SK-N-SH (cell line): ENCODE measurements around the gene KIT. TPM values are rescaled to one million over a fixed set of nuclear protein-coding genes. Genes with fewer than 3 reads are reported as not detected.

Experiments
- CTCF ChIA-PET: fragments of 300-600, 350-600 bp; formaldehyde crosslinking; extraction: SDS; loops from one replicate; lab custom pipeline; 2021; lab: Yijun Ruan, JAX
- POLR2A ChIA-PET: fragments of 350-600 bp; sonication (Branson Sonifier 250); formaldehyde crosslinking; extraction: SDS; loops from one replicate; lab custom pipeline; 2020; ENCODE audit warnings: antibody characterized with exemption, inconsistent platforms; lab: Yijun Ruan, JAX
- DNase-seq: peaks from one replicate; pipeline ENCODE4 v3.0.0; 2012
- H2AFZ ChIP-seq: fragments of 200-600 bp; sonication (generic); 2 replicates; pipeline ENCODE4 v1.8.1; 2016; ENCODE audit warnings: antibody characterized with exemption, mild to moderate bottlenecking, low read depth
- H3F3A ChIP-seq: fragments of 200-600 bp; sonication (generic); replicated peaks from 2 replicates; pipeline ENCODE3; 2016; ENCODE audit warnings: antibody characterized with exemption, mild to moderate bottlenecking; ENCODE audit not compliant: insufficient read depth
- H3K27ac ChIP-seq, 2 experiments: fragments of 200-500 bp in 1 of 2; fragments of 200-600 bp in 1 of 2; sonication (Bioruptor generic) in 1 of 2; sonication (generic), shearing (Covaris generic) in 1 of 2; 2 replicates each; pipeline versions ENCODE4 v1.5.1 to v1.6.1; 2014 to 2016; ENCODE audit warnings: low read depth in 2 of 2, inconsistent platforms in 1 of 2, low read length in 1 of 2, mild to moderate bottlenecking in 1 of 2, mixed read lengths in 1 of 2
- H3K27me3 ChIP-seq: fragments of 200-600 bp; sonication (generic), shearing (Covaris generic); 2 replicates; pipeline ENCODE4 v1.6.1; 2016; ENCODE audit warnings: mixed run types; ENCODE audit not compliant: insufficient read depth
- H3K36me3 ChIP-seq, 2 experiments: fragments of 200-500 bp in 1 of 2; fragments of 200-600 bp in 1 of 2; sonication (Bioruptor generic) in 1 of 2; sonication (generic) in 1 of 2; replicated peaks in 1 of 2; 2 replicates each; pipeline versions ENCODE3 to v1.5.1; 2014 to 2016; ENCODE audit warnings: low read length in 1 of 2, mild to moderate bottlenecking in 1 of 2; ENCODE audit not compliant: insufficient read depth in 2 of 2, control insufficient read depth in 1 of 2
- H3K4me1 ChIP-seq, 2 experiments: fragments of 200-500 bp in 1 of 2; fragments of 200-600 bp in 1 of 2; sonication (Bioruptor generic) in 1 of 2; sonication (generic), shearing (Covaris generic) in 1 of 2; 2 replicates each; pipeline versions ENCODE4 v1.5.1 to v1.6.1; 2014 to 2016; ENCODE audit warnings: low read depth in 1 of 2, low read length in 1 of 2, mixed run types in 1 of 2; ENCODE audit not compliant: insufficient read depth in 2 of 2, control insufficient read depth in 1 of 2
- H3K4me2 ChIP-seq: fragments of 200-600 bp; sonication (generic), shearing (Covaris generic); 2 replicates; pipeline ENCODE4 v1.6.1; 2017; ENCODE audit warnings: mixed run types
- H3K4me3 ChIP-seq, 2 experiments: fragments of 200-500 bp in 1 of 2; fragments of 200-600 bp in 1 of 2; sonication (Bioruptor generic) in 1 of 2; sonication (generic), shearing (Covaris generic) in 1 of 2; 2 replicates each; pipeline versions ENCODE4 v1.5.1 to v1.8.1; 2014 to 2016; ENCODE audit warnings: low read depth in 2 of 2, inconsistent platforms in 1 of 2, low read length in 1 of 2, mild to moderate bottlenecking in 1 of 2, mixed read lengths in 1 of 2, moderate library complexity in 1 of 2
- H3K79me2 ChIP-seq: fragments of 200-600 bp; sonication (generic); 2 replicates; pipeline ENCODE4 v1.8.1; 2017; ENCODE audit warnings: mild to moderate bottlenecking; ENCODE audit not compliant: insufficient read depth
- H3K9ac ChIP-seq: fragments of 200-600 bp; sonication (generic); 2 replicates; pipeline ENCODE4 v1.6.1; 2017; ENCODE audit warnings: mixed run types
- H3K9me2 ChIP-seq: fragments of 200-600 bp; sonication (generic); 2 replicates; pipeline ENCODE4 v1.6.1; 2017; ENCODE audit warnings: mixed run types
- H3K9me3 ChIP-seq: fragments of 200-600 bp; sonication (generic); 2 replicates; pipeline ENCODE4 v1.6.1; 2017; ENCODE audit warnings: mixed run types, mild to moderate bottlenecking, moderate library complexity
- H4K20me1 ChIP-seq: fragments of 200-600 bp; sonication (generic); 2 replicates; pipeline ENCODE4 v1.6.1; 2017; ENCODE audit warnings: mild to moderate bottlenecking, mixed run types; ENCODE audit not compliant: insufficient read depth
- CHD2 ChIP-seq: fragments of 150-350 bp; IDR thresholded peaks from 2 replicates; pipeline ENCODE4 v1.6.1; 2018; ENCODE audit warnings: low read length; ENCODE audit not compliant: partially characterized antibody
- ELF1 ChIP-seq: IDR thresholded peaks from 2 replicates; pipeline ENCODE4 v1.4.0; 2012
- EP300 ChIP-seq, 2 experiments: IDR thresholded peaks; 2 replicates each; pipeline versions ENCODE4 v1.4.0 to v1.6.1; 2012; ENCODE audit warnings: borderline replicate concordance in 1 of 2, low read depth in 1 of 2, low read length in 1 of 2
- FOSL2 ChIP-seq: IDR thresholded peaks from 2 replicates; pipeline ENCODE4 v1.4.0; 2012; ENCODE audit warnings: low read depth, mild to moderate bottlenecking, moderate library complexity, borderline replicate concordance
- FOXJ3 ChIP-seq: sonication (generic); formaldehyde crosslinking; IDR thresholded peaks from 2 replicates; pipeline ENCODE4 v1.5.1; 2020; ENCODE audit warnings: mild to moderate bottlenecking, missing genetic modification reagents
- GATA2 ChIP-seq: sonication (generic); formaldehyde crosslinking; IDR thresholded peaks from 2 replicates; pipeline ENCODE4 v1.5.0; 2020; ENCODE audit warnings: mild to moderate bottlenecking, missing genetic modification reagents
- IRF3 ChIP-seq: fragments of 150-350 bp; IDR thresholded peaks from 2 replicates; pipeline ENCODE4 v1.6.1; 2016; ENCODE audit warnings: mild to moderate bottlenecking, low read depth, low read length
- MAX ChIP-seq: IDR thresholded peaks from 2 replicates; pipeline ENCODE4 v1.4.0; 2012; ENCODE audit warnings: low read depth
- MXI1 ChIP-seq: IDR thresholded peaks from 2 replicates; pipeline ENCODE4 v1.6.1; 2012; ENCODE audit warnings: mild to moderate bottlenecking, low read depth, low read length, improper control_type of control experiment
- NRF1 ChIP-seq: IDR thresholded peaks from 2 replicates; pipeline ENCODE4 v1.6.1; 2012; ENCODE audit warnings: low read depth, mild to moderate bottlenecking, low read length
- PBX3 ChIP-seq: IDR thresholded peaks from 2 replicates; pipeline ENCODE4; 2012
- RAD21 ChIP-seq: IDR thresholded peaks from 2 replicates; pipeline ENCODE4 v1.6.1; 2012; ENCODE audit warnings: mild to moderate bottlenecking, low read length
- RCOR1 ChIP-seq: fragments of 150-350 bp; IDR thresholded peaks from 2 replicates; pipeline ENCODE4 v1.6.1; 2017; ENCODE audit warnings: antibody characterized with exemption, low read length
- RFX5 ChIP-seq: IDR thresholded peaks from 2 replicates; pipeline ENCODE4 v1.6.1; 2012; ENCODE audit warnings: mild to moderate bottlenecking, improper control_type of control experiment, low read length
- RXRA ChIP-seq: IDR thresholded peaks from 2 replicates; pipeline ENCODE4 v1.4.0; 2012; ENCODE audit warnings: low read depth, mild to moderate bottlenecking, borderline replicate concordance
- SMC3 ChIP-seq: IDR thresholded peaks from 2 replicates; pipeline ENCODE4 v1.6.1; 2012; ENCODE audit warnings: low read depth, low read length, improper control_type of control experiment
- USF1 ChIP-seq: IDR thresholded peaks from 2 replicates; pipeline ENCODE4 v1.4.0; 2012; ENCODE audit warnings: low read depth, borderline replicate concordance
- ZBTB33 ChIP-seq: IDR thresholded peaks from 2 replicates; pipeline ENCODE4 v1.4.0; 2012; ENCODE audit warnings: low read depth, borderline replicate concordance
- polyA plus RNA-seq, 3 experiments: library from polyadenylated mRNA; depleted of rRNA; stranded (reverse); fragments of >200 nt; gene quantifications; 2 replicates each; pipeline ENCODE4 v1.2.3, GENCODE V29; 2012

Gene KIT
- polyA plus RNA-seq, 1 of the 3 experiments (the other 2 are of a cell fraction) = 0.79 TPM

- DNase-seq = no peak
Observed at GRCh38 chr4:54750341-54750740, 92.6 kb downstream of the KIT start.

More at GRCh38 chr4:54750341-54750740, 92.6 kb downstream of the KIT start:
- ChIA-PET CTCF (interaction anchor here (0.7 kb wide), 1 partner anchor 194 kb away, joined by 3 read pairs; no protein-coding TSS in a partner anchor), POLR2A (no interaction called here)
- Histone ChIP-seq H3K4me2 (no peak overlapping the region), H3F3A (no peaks in the 10 kb centered on the region), H3K27me3 (no peaks in the 10 kb centered on the region), H3K9ac (no peak overlapping the region), H3K36me3 (no peaks in the 10 kb centered on the region), H3K4me1 (no peaks in the 10 kb centered on the region), H3K27ac (no peak overlapping the region), H3K9me3 (no peaks in the 10 kb centered on the region), H2AFZ (no peak overlapping the region), H3K4me3 (no peak overlapping the region), H3K79me2 (no peaks in the 10 kb centered on the region), H4K20me1 (no peaks in the 10 kb centered on the region), H3K9me2 (no peaks in the 10 kb centered on the region)
- TF ChIP-seq NRF1 = no peak
- no peak for TF ChIP-seq IRF3
- TF ChIP-seq ZBTB33 = no peak
- no peak for TF ChIP-seq CHD2
- TF ChIP-seq EP300 (IDR thresholded peaks at IDR 0.05; ENCODE audit: borderline replicate concordance in 1 of 2, low read depth in 1 of 2, low read length in 1 of 2) = no peak
- TF ChIP-seq MAX = no peak
- TF ChIP-seq MXI1 = no peak
- no peak for TF ChIP-seq USF1
- TF ChIP-seq PBX3 = no peak
- no peak for TF ChIP-seq RAD21
- no peak for TF ChIP-seq FOXJ3
- TF ChIP-seq RXRA = no peak
- TF ChIP-seq ELF1 = no peak
- no peak for TF ChIP-seq SMC3
- TF ChIP-seq GATA2 = no peak
- TF ChIP-seq FOSL2 = no peak
- TF ChIP-seq RCOR1 = no peak
- TF ChIP-seq RFX5 = no peak
